ENCODE data around the gene ETFBKMT.

ETFBKMT gene, protein sequence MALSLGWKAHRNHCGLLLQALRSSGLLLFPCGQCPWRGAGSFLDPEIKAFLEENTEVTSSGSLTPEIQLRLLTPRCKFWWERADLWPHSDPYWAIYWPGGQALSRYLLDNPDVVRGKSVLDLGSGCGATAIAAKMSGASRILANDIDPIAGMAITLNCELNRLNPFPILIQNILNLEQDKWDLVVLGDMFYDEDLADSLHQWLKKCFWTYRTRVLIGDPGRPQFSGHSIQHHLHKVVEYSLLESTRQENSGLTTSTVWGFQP

DNA sequence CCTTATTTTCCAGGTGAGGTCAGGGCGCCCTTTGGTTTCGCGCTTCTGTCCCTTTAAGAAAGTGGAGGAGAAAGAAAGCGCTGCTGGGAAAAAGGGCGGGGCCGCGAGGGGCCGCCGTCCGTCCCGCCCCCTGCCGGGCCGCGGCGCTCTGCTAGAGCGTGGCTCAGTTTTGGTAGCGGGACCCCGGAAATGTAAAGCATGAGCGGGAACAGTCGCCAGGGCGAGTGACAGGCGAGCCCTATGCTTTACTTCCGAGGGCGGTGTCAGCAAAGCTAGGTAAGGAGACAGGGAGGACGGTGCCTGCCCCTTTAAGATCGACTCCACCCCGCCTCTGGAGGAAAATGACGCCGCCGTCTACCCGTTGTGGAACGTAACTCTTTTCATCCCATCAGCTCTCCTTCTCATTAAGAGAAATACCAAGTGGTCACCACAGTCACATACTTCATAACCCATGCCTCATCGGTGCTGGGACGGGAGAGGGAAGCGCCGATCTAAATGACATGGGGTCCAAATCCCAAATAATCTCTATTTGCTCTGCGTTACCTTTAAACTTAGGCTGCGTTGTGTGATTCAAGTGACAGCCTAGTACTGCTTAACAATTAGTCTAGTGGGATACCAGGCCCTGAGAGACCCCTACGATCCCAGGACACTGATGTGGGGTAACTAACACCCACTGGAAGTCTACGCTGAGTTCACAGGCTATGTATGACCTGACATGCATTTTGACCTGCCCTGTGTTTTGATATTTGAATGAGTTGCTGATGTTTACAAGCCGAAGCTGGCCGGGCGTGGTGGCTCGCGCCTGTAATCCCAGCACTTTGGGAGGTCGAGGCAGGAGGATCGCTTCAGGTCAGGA, at the start of gene ETFBKMT:
Gene ETFBKMT (plus strand): TSS at position 602 of the 856 bp plus-strand sequence. CDS start 2,266 bp downstream, outside the sequence.
- DNase-seq, result peak; percentile 95

DNA sequence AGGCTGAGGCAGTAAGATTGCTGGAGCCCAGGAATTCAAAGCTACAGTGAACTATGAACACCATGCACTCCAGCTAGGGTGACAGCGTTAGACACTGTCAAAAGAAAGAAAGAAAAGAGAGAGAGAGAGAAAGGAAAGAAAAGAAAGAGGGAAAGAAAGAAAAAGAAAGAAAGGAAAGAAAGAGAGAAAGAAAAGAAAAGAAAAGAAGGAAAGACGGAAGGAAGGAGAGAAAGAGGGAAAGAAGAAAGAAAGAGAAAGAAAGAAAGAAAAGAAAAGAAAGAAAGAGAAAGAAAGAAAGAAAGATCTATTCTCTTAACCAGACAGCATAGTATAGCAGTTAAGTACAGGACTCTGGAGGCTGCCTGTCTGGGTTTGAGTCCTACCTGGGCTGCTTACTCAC, 46.7 kb upstream of the ETFBKMT start:
- DNase-seq, result no peak

- DNase-seq, result no peak
These were observed 41.1 kb upstream of the ETFBKMT start for GRCh38 chr12:31618228-31619025.

DNA sequence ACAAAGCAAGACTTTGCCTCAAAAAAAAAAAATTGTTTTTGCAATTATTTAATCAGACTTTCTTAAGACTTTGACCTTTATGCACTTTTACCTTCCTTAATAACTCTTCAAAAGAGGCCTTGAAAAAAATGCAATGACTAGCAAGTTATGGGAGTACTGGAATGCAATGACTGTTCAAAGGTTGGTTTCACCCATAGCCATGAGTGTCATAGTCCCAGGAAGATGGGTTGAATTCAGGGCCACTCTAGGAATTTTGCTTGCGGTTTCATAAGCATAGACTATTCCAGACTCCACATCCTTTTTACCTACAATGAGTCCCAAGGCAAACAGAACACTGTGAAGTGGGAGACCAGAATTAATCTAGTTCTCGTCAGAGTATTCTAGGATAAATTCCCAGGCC, 39.2 kb upstream of the ETFBKMT start:
- DNase-seq, result no peak

- DNase-seq, result no peak
These were observed 37.5 kb upstream of the ETFBKMT start for GRCh38 chr12:31622038-31622437.

GRCh38 chr12:31626270-31626995, 33.1 kb upstream of the ETFBKMT start:
- no peak for DNase-seq

- DNase-seq, result no peak
These were observed 31.9 kb upstream of the ETFBKMT start for GRCh38 chr12:31627456-31628054.

GRCh38 chr12:31629756-31630732, 29.4 kb upstream of the ETFBKMT start:
- no peak for DNase-seq

- DNase-seq, result no peak
These were observed 28.3 kb upstream of the ETFBKMT start for GRCh38 chr12:31631023-31631724.

DNA sequence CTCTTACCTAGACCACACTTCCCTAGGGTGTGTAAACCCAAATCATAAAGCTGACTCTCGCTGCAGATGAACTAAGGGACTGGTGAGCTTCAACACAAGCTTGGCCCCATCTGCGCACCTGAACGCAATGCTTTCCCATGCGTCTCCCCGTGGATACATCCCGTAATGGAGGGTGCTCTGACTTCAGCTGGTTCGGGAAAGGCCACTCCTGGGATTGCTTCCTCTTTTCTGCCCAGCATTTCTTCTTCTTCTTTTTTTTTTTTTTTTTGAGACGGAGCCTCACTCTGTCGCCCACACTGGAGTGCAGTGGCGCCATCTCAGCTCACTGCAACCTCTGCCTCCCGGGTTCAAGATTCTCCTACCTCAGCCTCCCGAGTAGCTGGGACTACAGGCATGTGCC, 27.7 kb upstream of the ETFBKMT start:
- no peak for DNase-seq

- DNase-seq, result no peak
These were observed 26.0 kb upstream of the ETFBKMT start for GRCh38 chr12:31633464-31633863.

GRCh38 chr12:31634620-31635019, 24.9 kb upstream of the ETFBKMT start:
- DNase-seq, result no peak

- no peak for DNase-seq
These were observed 17.9 kb upstream of the ETFBKMT start for GRCh38 chr12:31641509-31642090.

DNA sequence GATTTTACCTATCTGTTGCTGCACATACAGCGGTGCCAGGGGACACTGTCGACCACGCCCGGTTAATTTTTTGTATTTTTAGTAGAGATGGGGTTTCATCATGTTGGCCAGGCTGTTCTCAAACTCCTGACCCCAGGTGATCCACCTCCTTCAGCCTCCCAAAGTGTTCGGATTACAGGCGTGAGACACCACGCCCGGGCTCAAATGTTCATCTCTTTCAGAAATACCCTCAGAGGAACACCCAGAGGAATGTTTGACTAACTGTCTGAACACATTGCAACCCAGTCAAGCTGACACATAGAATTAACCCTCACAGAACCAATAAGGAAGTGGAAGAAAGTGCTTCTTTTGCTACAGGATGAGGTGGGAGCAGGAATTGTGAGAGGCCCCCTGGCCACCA, 15.0 kb upstream of the ETFBKMT start:
- DNase-seq, result no peak

GRCh38 chr12:31645924-31646323, 13.6 kb upstream of the ETFBKMT start:
- no peak for DNase-seq

GRCh38 chr12:31647086-31647491, 12.4 kb upstream of the ETFBKMT start:
- no peak for DNase-seq

GRCh38 chr12:31650918-31651317, 8.6 kb upstream of the ETFBKMT start:
- no peak for DNase-seq

GRCh38 chr12:31651893-31652521, 7.5 kb upstream of the ETFBKMT start:
- DNase-seq, result peak; percentile 7

DNA sequence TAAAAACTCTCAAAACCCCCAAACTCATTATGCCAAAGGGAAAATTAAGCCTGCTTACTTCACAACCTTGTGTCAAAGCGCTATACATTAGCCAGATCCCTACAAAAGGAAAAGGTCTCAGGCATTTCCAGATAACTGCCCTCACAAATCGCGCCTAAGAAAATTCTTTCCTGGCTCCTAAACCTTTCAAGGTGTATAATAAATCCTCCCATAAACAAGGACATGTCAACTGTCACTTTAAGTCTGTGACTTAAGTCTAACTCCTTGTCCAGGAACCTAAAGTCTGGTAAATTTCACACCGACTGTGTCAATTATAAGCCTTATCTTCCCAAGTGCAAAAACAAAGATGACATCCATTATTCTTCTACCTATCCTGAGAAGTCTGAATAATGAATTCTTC, 4.3 kb upstream of the ETFBKMT start:
- DNase-seq, result no peak

DNA sequence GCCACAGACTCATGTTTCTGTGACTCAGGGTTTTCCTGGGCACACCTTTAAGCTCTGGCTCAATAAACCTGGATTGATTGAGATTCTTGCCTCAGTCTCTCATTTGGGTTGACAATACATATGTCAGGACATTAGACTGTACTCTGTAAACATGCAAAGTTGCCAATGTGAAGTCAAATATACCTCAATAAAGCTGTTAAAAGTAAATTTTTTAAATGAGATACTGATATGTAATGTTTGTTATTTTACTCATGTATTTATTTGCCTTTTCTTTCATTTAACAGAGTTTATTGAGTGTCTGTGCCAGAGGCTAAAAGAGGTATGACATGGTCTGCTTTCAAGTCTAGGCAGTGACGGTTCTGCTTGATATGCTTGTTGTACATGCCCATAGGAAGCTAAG, 3.7 kb upstream of the ETFBKMT start:
- no peak for DNase-seq
